CD4-positive, alpha-beta T cell treated with Interleukin-6 for 4 hours (primary cell): ENCODE measurements around the gene RSU1.
"Not testable (repeated sequence)": the region's sequence is repeated elsewhere in the genome, so short reads cannot be mapped to it uniquely, and the experiment has no call there.

Experiments used
- DNase-seq: peaks from one replicate; pipeline ENCODE4 v3.0.0-alpha.2; 2020; ENCODE audit warnings: mixed read lengths

Gene RSU1

DNA sequence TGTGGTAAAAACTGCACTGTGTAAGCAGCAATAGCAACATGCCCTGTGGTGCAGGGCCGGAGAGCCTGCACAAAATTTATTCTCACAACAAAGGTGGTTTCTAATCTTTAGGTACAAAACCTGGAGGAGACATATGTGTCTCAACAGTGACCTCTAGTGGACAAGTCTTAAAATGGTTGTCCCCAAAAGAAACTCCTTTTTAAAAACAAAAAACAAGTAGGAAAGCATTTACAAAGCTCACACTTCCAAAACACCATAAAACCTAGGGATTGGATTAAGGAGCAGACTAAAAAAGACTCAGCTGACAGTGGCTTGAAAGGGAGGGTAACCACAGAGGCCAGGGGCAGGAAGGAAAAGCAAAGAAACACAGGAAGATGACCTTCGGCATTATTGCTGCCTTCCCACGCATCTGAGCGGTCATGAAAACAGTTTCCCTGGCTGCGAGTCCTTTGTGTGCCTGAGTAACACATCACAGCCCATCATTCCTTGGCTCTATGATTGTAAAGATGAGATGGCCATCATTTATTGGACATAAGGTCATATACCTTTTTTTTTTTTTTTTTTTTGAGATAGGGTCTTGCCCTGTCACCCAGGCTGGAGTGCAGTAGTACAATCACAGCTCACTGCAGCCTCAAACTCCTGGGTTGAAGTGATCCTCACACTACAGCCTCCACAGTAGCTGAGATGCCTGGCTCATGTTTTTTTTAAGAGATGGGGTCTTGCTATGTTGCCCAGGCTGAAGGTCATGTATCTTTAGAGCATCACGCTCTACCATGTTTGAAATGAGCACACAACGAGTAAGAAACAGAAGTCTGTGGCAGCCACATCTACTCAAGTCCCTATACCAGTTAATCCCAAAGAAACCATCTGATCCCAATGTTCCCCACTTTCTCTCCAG, 39.5 kb downstream of the RSU1 start:
- DNase-seq = peak; percentile 17

- DNase-seq = no peak
Measured at GRCh38 chr10:16776896-16777295, 40.3 kb downstream of the RSU1 start.

DNA sequence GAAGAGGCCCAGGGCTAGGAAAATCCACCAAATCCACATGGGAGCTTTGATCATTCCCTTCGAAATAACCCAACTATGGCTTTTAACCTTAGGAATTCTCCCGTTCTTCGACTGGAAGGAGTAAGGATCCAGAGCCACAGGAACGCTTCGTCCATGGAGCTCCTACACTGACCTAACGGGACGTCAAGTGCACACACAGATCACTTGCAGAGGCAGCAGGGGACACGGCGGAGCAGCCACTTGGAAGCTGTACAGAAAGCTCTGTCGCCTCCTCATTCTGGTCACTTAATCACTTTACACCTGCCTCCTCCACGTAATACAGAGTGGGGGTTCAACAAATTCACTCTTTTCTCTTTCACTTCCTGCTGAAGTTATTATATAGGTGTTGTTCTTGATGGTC, 43.9 kb downstream of the RSU1 start:
- no peak for DNase-seq

- DNase-seq = no peak
Measured at GRCh38 chr10:16770670-16771069, 46.6 kb downstream of the RSU1 start.

DNA sequence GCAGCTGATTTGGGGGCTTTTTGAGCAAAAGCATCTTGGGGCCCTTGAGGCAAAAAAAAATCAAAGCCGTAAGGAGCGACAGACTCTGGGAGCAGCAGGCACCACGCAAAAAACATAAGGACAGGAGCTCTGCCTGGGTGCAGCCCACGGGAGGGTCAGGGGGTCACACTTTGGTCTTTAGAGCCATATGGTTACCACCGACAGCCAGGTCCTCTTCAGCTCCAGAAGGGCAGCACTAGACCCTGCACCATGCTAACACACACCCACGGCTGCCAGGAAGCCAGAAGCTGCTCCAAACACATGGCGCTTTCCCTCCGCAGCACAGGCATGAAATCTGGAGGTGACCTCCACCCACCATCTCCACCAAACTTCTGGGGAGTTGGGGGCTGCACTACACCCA, 47.1 kb downstream of the RSU1 start:
- DNase-seq = no peak

DNA sequence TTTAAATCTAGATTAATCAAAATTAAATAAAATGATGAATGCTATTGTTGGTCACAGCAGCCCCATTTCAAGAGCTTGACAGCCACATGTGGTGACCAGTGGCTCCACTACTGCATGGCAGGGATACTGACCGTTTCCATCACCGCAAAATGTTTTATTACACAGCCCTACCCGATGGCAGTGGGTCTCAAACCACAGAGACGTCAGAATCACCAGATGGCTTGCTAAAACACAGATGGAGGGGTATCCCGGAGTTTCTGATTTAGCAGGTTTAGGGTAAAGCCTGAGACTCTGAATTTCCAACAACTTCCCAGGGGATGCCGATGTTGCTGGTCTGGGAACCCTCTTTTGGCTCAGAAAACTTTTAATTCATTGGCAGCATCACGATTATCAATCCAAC, 47.9 kb downstream of the RSU1 start:
- no peak for DNase-seq

- no peak for DNase-seq
Measured at GRCh38 chr10:16768702-16769101, 48.5 kb downstream of the RSU1 start.

DNA sequence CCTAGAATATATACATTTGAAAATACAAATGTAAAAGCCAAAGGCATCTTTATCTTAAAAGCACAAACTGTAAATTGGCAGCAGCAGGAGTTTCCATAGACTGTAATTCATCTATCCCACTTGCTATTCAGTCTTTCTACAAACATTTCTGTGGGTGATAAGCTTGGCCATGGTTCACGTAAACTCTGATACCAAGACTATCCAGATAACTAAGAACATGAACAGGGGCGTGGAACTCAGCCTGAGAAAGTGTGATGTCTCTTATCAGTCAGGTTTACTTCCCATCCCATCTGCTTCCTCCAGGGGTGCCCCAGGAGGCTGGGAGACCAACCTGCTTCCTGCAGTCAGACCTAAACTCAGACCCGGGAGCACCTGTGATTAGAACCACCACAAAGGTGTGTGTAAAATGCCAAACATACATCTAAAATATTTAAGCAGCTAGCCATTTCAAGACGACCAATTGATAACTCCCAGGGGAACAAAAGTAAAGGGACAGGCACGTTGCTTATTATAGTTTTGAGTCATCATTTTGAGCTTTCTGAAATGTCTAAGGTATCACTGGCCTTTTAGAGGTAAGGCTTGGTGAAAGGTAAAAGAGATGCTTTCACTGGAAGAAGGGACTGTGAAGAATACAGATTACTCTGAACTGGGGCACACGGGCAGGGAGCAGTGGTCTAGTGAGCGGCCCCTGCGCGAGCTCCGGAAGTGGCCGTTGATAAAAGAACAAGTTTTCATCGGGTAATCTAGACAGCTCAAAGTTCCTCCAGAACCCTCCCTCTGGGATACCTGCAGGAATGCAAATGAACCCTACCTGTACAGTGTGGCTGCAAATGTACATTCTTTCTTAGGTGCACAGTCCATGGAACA, 51.5 kb downstream of the RSU1 start:
- DNase-seq = no peak

DNA sequence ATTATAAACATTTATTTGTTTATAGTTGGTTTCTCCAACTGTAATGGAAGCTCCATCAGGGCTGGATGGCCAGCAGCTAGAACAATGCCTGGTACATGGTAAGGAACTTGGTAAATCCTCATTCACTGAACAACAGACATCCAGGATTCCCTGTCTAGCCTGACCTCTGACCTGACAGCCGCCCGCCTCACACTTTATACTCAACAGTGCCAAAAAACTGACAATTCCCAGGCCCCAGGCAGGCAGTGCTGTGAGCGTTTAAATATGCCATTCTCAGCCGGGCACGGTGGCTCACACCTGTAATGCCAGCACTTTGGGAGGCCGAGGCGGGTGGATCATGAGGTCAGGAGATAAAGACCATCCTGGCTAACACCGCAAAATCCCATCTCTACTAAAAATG, 55.9 kb downstream of the RSU1 start:
- no peak for DNase-seq

GRCh38 chr10:16756561-16757221, 60.5 kb downstream of the RSU1 start:
- DNase-seq = no peak

GRCh38 chr10:16754765-16755164, 62.5 kb downstream of the RSU1 start:
- DNase-seq = no peak

DNA sequence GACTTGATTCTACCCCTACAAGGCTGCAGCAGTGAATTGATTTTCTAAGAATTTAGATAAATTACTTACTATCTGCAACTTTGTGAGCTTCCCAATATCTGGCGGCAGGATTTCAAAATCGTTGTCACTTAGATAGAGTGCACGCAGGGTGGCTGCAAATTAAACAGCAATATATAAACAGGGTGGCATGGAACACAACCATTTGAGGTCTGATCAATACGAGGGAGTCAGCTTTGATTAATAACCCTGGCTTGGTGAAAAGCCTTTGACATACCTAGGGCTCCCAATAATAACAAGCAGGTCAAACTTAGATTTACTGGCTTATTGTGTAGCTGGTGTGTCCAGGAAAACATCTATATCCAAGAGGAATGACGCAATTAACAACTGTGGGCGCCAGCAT, 64.4 kb downstream of the RSU1 start:
- DNase-seq = not testable (repeated sequence)

GRCh38 chr10:16752099-16752498, 65.1 kb downstream of the RSU1 start:
- DNase-seq = no peak

DNA sequence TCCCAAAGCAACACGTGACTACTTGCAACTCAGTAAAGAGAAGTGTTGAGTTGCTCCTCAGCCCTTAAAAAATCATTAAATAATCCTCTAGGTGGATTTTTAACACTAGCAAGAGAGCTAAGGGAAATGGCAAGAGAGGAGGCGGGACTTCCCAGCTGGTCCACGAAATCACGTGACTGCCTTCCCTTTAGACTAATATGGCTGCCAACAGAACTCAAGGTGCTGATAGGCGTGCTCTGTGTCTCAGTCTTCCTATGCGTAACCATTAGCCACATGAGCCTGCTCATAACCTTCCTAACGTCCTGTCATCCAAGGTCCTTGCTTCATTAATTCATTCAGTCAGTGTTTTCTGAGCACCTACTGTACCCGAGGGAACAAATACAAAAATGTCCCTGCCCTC, 66.0 kb downstream of the RSU1 start:
- no peak for DNase-seq

- DNase-seq = no peak
Measured at GRCh38 chr10:16750461-16750860, 66.8 kb downstream of the RSU1 start.

DNA sequence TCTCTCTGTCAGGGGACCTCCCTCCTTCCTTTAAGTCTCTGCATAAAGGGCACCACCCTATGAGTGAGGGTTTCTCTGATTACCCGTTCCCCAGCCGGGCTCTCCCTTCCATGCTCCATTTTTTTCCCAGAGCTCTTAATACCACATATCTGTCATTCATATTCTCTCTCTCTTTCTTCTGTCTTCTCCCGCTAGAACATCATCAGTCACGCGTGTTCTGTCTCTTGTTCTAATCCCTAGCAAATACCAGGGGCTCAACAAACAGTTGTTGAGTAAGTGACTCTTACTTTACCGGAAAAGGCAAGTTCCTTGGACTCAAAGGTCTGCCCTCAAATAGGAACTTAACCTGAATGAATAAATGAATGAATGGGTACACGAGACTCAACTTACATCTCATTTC, 68.5 kb downstream of the RSU1 start:
- DNase-seq = no peak

GRCh38 chr10:16746856-16747255, 70.4 kb downstream of the RSU1 start:
- DNase-seq = no peak

DNA sequence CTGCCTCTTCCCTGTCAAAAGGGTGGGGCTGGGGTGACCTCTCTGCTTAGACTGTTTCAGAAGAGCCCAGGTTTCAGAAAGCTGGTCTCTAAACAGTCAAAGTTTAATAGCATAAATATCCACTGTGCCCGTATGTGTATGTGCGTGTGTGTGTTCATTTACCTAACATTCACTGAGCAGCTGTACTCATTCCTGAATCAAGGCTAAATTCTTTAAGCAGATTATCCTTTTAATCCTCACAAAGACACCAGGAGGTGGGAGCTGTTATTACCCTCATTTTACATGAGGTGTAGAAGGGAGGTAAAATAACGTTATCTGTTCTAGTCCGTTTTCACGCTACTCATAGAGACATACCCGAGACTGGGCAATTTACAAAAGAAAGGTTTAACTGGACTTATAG, 72.2 kb downstream of the RSU1 start:
- DNase-seq = no peak

GRCh38 chr10:16742165-16742960, 74.9 kb downstream of the RSU1 start:
- no peak for DNase-seq

GRCh38 chr10:16741540-16741939, 75.7 kb downstream of the RSU1 start:
- no peak for DNase-seq

DNA sequence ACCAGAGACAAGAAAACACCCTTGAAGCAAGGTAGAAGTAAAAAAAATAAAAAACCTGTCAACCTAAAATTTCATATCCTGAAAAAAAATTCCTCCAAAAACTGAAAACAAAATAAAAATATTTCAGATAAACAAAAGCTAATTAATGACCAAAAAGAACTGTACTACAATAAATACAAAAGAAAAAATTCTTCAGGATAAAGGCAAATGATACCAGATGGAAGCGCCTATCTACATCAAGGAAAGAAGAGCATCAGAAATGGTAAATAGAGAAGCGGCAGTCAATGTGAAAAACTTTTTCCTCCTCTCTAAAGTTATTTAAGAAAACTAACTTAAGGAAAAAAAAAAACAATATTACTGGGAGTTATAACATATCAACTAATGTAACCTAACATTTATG, 79.8 kb downstream of the RSU1 start:
- DNase-seq = no peak

GRCh38 chr10:16735671-16736070, 81.6 kb downstream of the RSU1 start:
- DNase-seq = no peak

GRCh38 chr10:16732376-16732775, 84.8 kb downstream of the RSU1 start:
- no peak for DNase-seq
